Stimulated activated CD4-positive, alpha-beta T cell treated with anti-CD3 and anti-CD28 coated beads, Interleukin-1b, Interleukin-23, amount 100 ng/mL, for 4 hours (primary cell): ENCODE measurements around the gene RPTOR.
A peak's percentile ranks its signal among the peaks of the same experiment; 100 is the strongest.
"Not testable (repeated sequence)": the region's sequence is repeated elsewhere in the genome, so short reads cannot be mapped to it uniquely, and the experiment has no call there.

Experiments
- DNase-seq, 2 donors: peaks; one replicate each; pipeline ENCODE4 v3.0.0-alpha.2; 2020; ENCODE audit warnings: low read depth in 2 of 2

RPTOR gene

GRCh38 chr17:80743181-80743771 is 198.6 kb downstream of the RPTOR start:
- DNase-seq = no peak

- DNase-seq = not testable (repeated sequence)
Measured at GRCh38 chr17:80743973-80744372, 199.3 kb downstream of the RPTOR start.

GRCh38 chr17:80744725-80745124 is 200.1 kb downstream of the RPTOR start:
- DNase-seq = not testable (repeated sequence)

GRCh38 chr17:80745183-80745582 is 200.5 kb downstream of the RPTOR start:
- no peak for DNase-seq

- DNase-seq = no peak
Measured at GRCh38 chr17:80746262-80746935, 201.8 kb downstream of the RPTOR start.

- no peak for DNase-seq
Measured at GRCh38 chr17:80747469-80747868, 202.8 kb downstream of the RPTOR start.

- DNase-seq = no peak
Measured at GRCh38 chr17:80749611-80750010, 205.0 kb downstream of the RPTOR start.

GRCh38 chr17:80750263-80750662 is 205.6 kb downstream of the RPTOR start:
- DNase-seq = no peak

GRCh38 chr17:80751070-80751945 is 206.7 kb downstream of the RPTOR start:
- DNase-seq = no peak

GRCh38 chr17:80751946-80752581 is 207.4 kb downstream of the RPTOR start:
- DNase-seq = no peak

GRCh38 chr17:80753685-80754345 is 209.2 kb downstream of the RPTOR start:
- DNase-seq = no peak

- no peak for DNase-seq
Measured at GRCh38 chr17:80754846-80755245, 210.2 kb downstream of the RPTOR start.

- no peak for DNase-seq
Measured at GRCh38 chr17:80755650-80756405, 211.2 kb downstream of the RPTOR start.

GRCh38 chr17:80758481-80759376 is 214.1 kb downstream of the RPTOR start:
- DNase-seq = no peak

GRCh38 chr17:80759377-80759673 is 214.7 kb downstream of the RPTOR start:
- no peak for DNase-seq

GRCh38 chr17:80760511-80760911 is 215.9 kb downstream of the RPTOR start:
- no peak for DNase-seq

GRCh38 chr17:80761110-80761871 is 216.7 kb downstream of the RPTOR start:
- DNase-seq = peak; percentile 57 to 59

- no peak for DNase-seq
Measured at GRCh38 chr17:80762076-80762475, 217.4 kb downstream of the RPTOR start.

- no peak for DNase-seq
Measured at GRCh38 chr17:80763293-80763867, 218.7 kb downstream of the RPTOR start.
